PC-9 (cell line): Measurements from ENCODE around the gene DIPK1B.

Source experiments
- CTCF ChIP-seq: fragments of 200-600 bp; sonication (generic); conservative IDR thresholded peaks from 2 replicates; pipeline ENCODE4 v1.6.1; 2017; ENCODE audit warnings: mixed run types, antibody characterized with exemption, mild to moderate bottlenecking, moderate library complexity
- EZH2 ChIP-seq: fragments of 200-600 bp; sonication (generic); IDR thresholded peaks from 2 replicates; pipeline ENCODE4 v1.8.0; 2017; ENCODE audit warnings: antibody characterized with exemption, low read depth

- TF ChIP-seq CTCF: no peak
- TF ChIP-seq EZH2: no peak
Observed at GRCh38 chr9:136693490-136694162, 18.7 kb upstream of the DIPK1B start.
